GM21529 (cell line): Measurements from ENCODE around the gene RPAP3.

Experiments
- ATAC-seq: cut with Tn5 transposase; IDR thresholded peaks from one replicate; pipeline ENCODE4 v1.9.1; 2021; ENCODE audit not compliant: unreplicated experiment

The RPAP3 gene

GRCh38 chr12:47611906-47612305, 93.9 kb downstream of the RPAP3 start:
- ATAC-seq: no peak
